Measurements from ENCODE around the gene SMKR1.
A peak's percentile ranks its signal among the peaks of the same experiment; 100 is the strongest.

The SMKR1 gene

GRCh38 chr7:129501760-129502707 is at the start of gene SMKR1:
Gene SMKR1 (plus strand): TSS chr7:129502531. CDS start chr7:129502825, 294 bp downstream.
- ATAC-seq (peak; percentile 98), DNase-seq (peak; percentile 88 to 89)
- Mint-ChIP-seq H3K4me3 (peak within 1 kb of the TSS; percentile 71 to 78), H3K27ac (peak within 1 kb of the TSS; percentile 51 to 88), H3K27me3 (peaks cover 10% of the 10 kb centered on the region), H3K4me1 (peaks cover 22% of the 10 kb centered on the region), H3K9me3 (no peaks in the 10 kb centered on the region)

- peaks cover 8 to 10% of the 10 kb centered on the region in 2 donors for H3K9me3 Mint-ChIP-seq
- no peaks in the 10 kb centered on the region for H3K27me3 Mint-ChIP-seq
- no peaks in the 10 kb centered on the region for H3K4me1 Mint-ChIP-seq
- DNase-seq (no peak), ATAC-seq (no peak)
- no peak overlapping the region for H3K4me3 Mint-ChIP-seq
- H3K27ac Mint-ChIP-seq: no peak overlapping the region
Observed at GRCh38 chr7:129452589-129453231, 49.6 kb upstream of the SMKR1 start.

GRCh38 chr7:129453510-129454248 is 48.7 kb upstream of the SMKR1 start:
- peaks cover 6 to 8% of the 10 kb centered on the region in 2 donors for H3K9me3 Mint-ChIP-seq
- no peak overlapping the region for H3K27ac Mint-ChIP-seq
- H3K4me1 Mint-ChIP-seq: no peaks in the 10 kb centered on the region
- no peak overlapping the region for H3K4me3 Mint-ChIP-seq
- ATAC-seq (no peak), DNase-seq (no peak)
- no peaks in the 10 kb centered on the region for H3K27me3 Mint-ChIP-seq

GRCh38 chr7:129454249-129454551 is 48.1 kb upstream of the SMKR1 start:
- no peak overlapping the region for H3K27ac Mint-ChIP-seq
- DNase-seq (no peak), ATAC-seq (no peak)
- no peaks in the 10 kb centered on the region for H3K27me3 Mint-ChIP-seq
- peaks cover under 1 to 2% of the 10 kb centered on the region in 2 donors for H3K9me3 Mint-ChIP-seq
- no peak overlapping the region for H3K4me3 Mint-ChIP-seq
- H3K4me1 Mint-ChIP-seq: no peaks in the 10 kb centered on the region

- Mint-ChIP-seq H3K27me3 (no peaks in the 10 kb centered on the region), H3K9me3 (no peaks in the 10 kb centered on the region), H3K27ac (no peak overlapping the region), H3K4me3 (no peak overlapping the region), H3K4me1 (no peaks in the 10 kb centered on the region)
- ATAC-seq (no peak), DNase-seq (no peak)
Observed at GRCh38 chr7:129456421-129456820, 45.9 kb upstream of the SMKR1 start.

GRCh38 chr7:129457101-129457500 is 45.2 kb upstream of the SMKR1 start:
- H3K4me3 Mint-ChIP-seq: no peak overlapping the region
- no peaks in the 10 kb centered on the region for H3K4me1 Mint-ChIP-seq
- H3K27me3 Mint-ChIP-seq: no peaks in the 10 kb centered on the region
- ATAC-seq (no peak), DNase-seq (no peak)
- no peaks in the 10 kb centered on the region for H3K9me3 Mint-ChIP-seq
- H3K27ac Mint-ChIP-seq: no peak overlapping the region

- Mint-ChIP-seq H3K27me3 (no peaks in the 10 kb centered on the region), H3K4me1 (no peaks in the 10 kb centered on the region), H3K9me3 (no peaks in the 10 kb centered on the region), H3K4me3 (no peak overlapping the region), H3K27ac (no peak overlapping the region)
- ATAC-seq (no peak), DNase-seq (no peak)
Observed at GRCh38 chr7:129458171-129458570, 44.2 kb upstream of the SMKR1 start.

- DNase-seq (no peak), ATAC-seq (no peak)
- Mint-ChIP-seq H3K4me1 (no peaks in the 10 kb centered on the region), H3K4me3 (no peak overlapping the region), H3K27me3 (no peaks in the 10 kb centered on the region), H3K27ac (no peak overlapping the region), H3K9me3 (no peaks in the 10 kb centered on the region)
Observed at GRCh38 chr7:129461809-129462208, 40.5 kb upstream of the SMKR1 start.

GRCh38 chr7:129462420-129462819 is 39.9 kb upstream of the SMKR1 start:
- no peaks in the 10 kb centered on the region for H3K9me3 Mint-ChIP-seq
- no peak overlapping the region for H3K27ac Mint-ChIP-seq
- no peak overlapping the region for H3K4me3 Mint-ChIP-seq
- DNase-seq (no peak), ATAC-seq (no peak)
- no peaks in the 10 kb centered on the region for H3K27me3 Mint-ChIP-seq
- H3K4me1 Mint-ChIP-seq: no peaks in the 10 kb centered on the region

- H3K9me3 Mint-ChIP-seq: no peaks in the 10 kb centered on the region
- no peaks in the 10 kb centered on the region for H3K4me1 Mint-ChIP-seq
- no peak for ATAC-seq
- no peak overlapping the region for H3K27ac Mint-ChIP-seq
- H3K4me3 Mint-ChIP-seq: no peak overlapping the region
- DNase-seq: no peak
- H3K27me3 Mint-ChIP-seq: no peaks in the 10 kb centered on the region
Observed at GRCh38 chr7:129464194-129464593, 38.1 kb upstream of the SMKR1 start.

- no peak for DNase-seq
- no peaks in the 10 kb centered on the region for H3K4me1 Mint-ChIP-seq
- H3K27ac Mint-ChIP-seq: no peak overlapping the region
- H3K27me3 Mint-ChIP-seq: no peaks in the 10 kb centered on the region
- no peak for ATAC-seq
- H3K9me3 Mint-ChIP-seq: no peaks in the 10 kb centered on the region
- no peak overlapping the region for H3K4me3 Mint-ChIP-seq
Observed at GRCh38 chr7:129465080-129465479, 37.3 kb upstream of the SMKR1 start.

- ATAC-seq (no peak), DNase-seq (no peak)
- no peak overlapping the region for H3K27ac Mint-ChIP-seq
- H3K4me1 Mint-ChIP-seq: no peaks in the 10 kb centered on the region
- no peak overlapping the region for H3K4me3 Mint-ChIP-seq
- H3K9me3 Mint-ChIP-seq: no peaks in the 10 kb centered on the region
- no peaks in the 10 kb centered on the region for H3K27me3 Mint-ChIP-seq
Observed at GRCh38 chr7:129466796-129467195, 35.5 kb upstream of the SMKR1 start.

GRCh38 chr7:129468087-129468486 is 34.2 kb upstream of the SMKR1 start:
- DNase-seq: no peak
- no peaks in the 10 kb centered on the region for H3K4me1 Mint-ChIP-seq
- no peak overlapping the region for H3K27ac Mint-ChIP-seq
- no peaks in the 10 kb centered on the region for H3K9me3 Mint-ChIP-seq
- no peak for ATAC-seq
- H3K4me3 Mint-ChIP-seq: no peak overlapping the region
- no peaks in the 10 kb centered on the region for H3K27me3 Mint-ChIP-seq

- no peaks in the 10 kb centered on the region for H3K4me1 Mint-ChIP-seq
- H3K9me3 Mint-ChIP-seq: no peaks in the 10 kb centered on the region
- no peak for DNase-seq
- no peaks in the 10 kb centered on the region for H3K27me3 Mint-ChIP-seq
- ATAC-seq: no peak
- no peak overlapping the region for H3K4me3 Mint-ChIP-seq
- H3K27ac Mint-ChIP-seq: no peak overlapping the region
Observed at GRCh38 chr7:129468547-129468946, 33.8 kb upstream of the SMKR1 start.

GRCh38 chr7:129469930-129470329 is 32.4 kb upstream of the SMKR1 start:
- Mint-ChIP-seq H3K27me3 (no peaks in the 10 kb centered on the region), H3K4me3 (no peak overlapping the region), H3K27ac (no peak overlapping the region), H3K9me3 (no peaks in the 10 kb centered on the region), H3K4me1 (no peaks in the 10 kb centered on the region)
- ATAC-seq (no peak), DNase-seq (no peak)

GRCh38 chr7:129470411-129470810 is 31.9 kb upstream of the SMKR1 start:
- H3K4me3 Mint-ChIP-seq: no peak overlapping the region
- ATAC-seq (no peak), DNase-seq (no peak)
- no peaks in the 10 kb centered on the region for H3K9me3 Mint-ChIP-seq
- no peaks in the 10 kb centered on the region for H3K27me3 Mint-ChIP-seq
- no peaks in the 10 kb centered on the region for H3K4me1 Mint-ChIP-seq
- no peak overlapping the region for H3K27ac Mint-ChIP-seq
